HEK293 (cell line): ENCODE measurements around the gene TRMT44.
A peak's percentile ranks its signal among the peaks of the same experiment; 100 is the strongest.

ENCODE experiments used
- CTCF ChIA-PET: fragments of 350-600 bp; formaldehyde crosslinking; extraction: SDS; loops from one replicate; lab custom pipeline; 2021; ENCODE audit warnings: antibody characterized with exemption; lab: Yijun Ruan, JAX
- POLR2A ChIA-PET: fragments of 300-600 bp; formaldehyde crosslinking; extraction: SDS; loops from one replicate; lab custom pipeline; 2020; ENCODE audit warnings: antibody characterized with exemption, inconsistent platforms; lab: Yijun Ruan, JAX
- H3K27ac ChIP-seq: fragments of 200-500 bp; sonication (Bioruptor generic); 2 replicates; pipeline ENCODE4 v1.5.1; 2014; ENCODE audit warnings: low read depth, low read length, control low read depth, inconsistent platforms; ENCODE audit errors: extremely low read depth
- H3K36me3 ChIP-seq, 2 experiments: fragments of 200-500 bp in 1 of 2; sonication (Bioruptor generic) in 1 of 2; 1 replicate in 1 of 2; 2 replicates in 1 of 2; pipeline ENCODE4 v1.5.1; 2014 to 2017; ENCODE audit warnings: inconsistent platforms in 2 of 2, low read length in 2 of 2; ENCODE audit not compliant: control insufficient read depth in 2 of 2, insufficient read depth in 1 of 2
- H3K4me1 ChIP-seq: fragments of 200-500 bp; sonication (Bioruptor generic); 2 replicates; pipeline ENCODE4 v1.5.1; 2014; ENCODE audit warnings: mild to moderate bottlenecking, low read length, inconsistent platforms; ENCODE audit not compliant: control insufficient read depth, insufficient read depth
- H3K4me3 ChIP-seq: 2 replicates; pipeline ENCODE4 v1.5.1; 2011; ENCODE audit warnings: low read depth, mild to moderate bottlenecking, control low read depth, low read length, moderate library complexity
- H3K9me3 ChIP-seq: fragments of 200-500 bp; sonication (Bioruptor generic); 2 replicates; pipeline ENCODE4 v1.5.1; 2014; ENCODE audit warnings: low read depth, low read length, inconsistent platforms; ENCODE audit not compliant: control insufficient read depth, insufficient read depth
- ATF2 ChIP-seq: fragments of 450-650 bp; formaldehyde crosslinking; IDR thresholded peaks from 2 replicates; pipeline ENCODE4 v1.5.1; 2016; ENCODE audit warnings: missing biosample characterization, missing genetic modification characterization, low read depth
- EGR2 ChIP-seq: fragments of 450-650 bp; formaldehyde crosslinking; IDR thresholded peaks from 2 replicates; pipeline ENCODE4 v1.5.1; 2016; ENCODE audit warnings: low read depth, missing biosample characterization, missing genetic modification characterization
- HOXD13 ChIP-seq: sonication (generic); formaldehyde crosslinking; IDR thresholded peaks from 2 replicates; pipeline ENCODE4 v1.8.0; 2022; ENCODE audit warnings: missing genetic modification reagents, borderline replicate concordance
- KLF16 ChIP-seq: fragments of 450-650 bp; formaldehyde crosslinking; IDR thresholded peaks from 2 replicates; pipeline ENCODE4 v1.5.1; 2017; ENCODE audit warnings: missing biosample characterization, missing genetic modification characterization
- KLF7 ChIP-seq: fragments of 450-650 bp; formaldehyde crosslinking; IDR thresholded peaks from 2 replicates; pipeline ENCODE4 v1.5.1; 2016; ENCODE audit warnings: missing biosample characterization, missing genetic modification characterization, borderline replicate concordance
- OVOL3 ChIP-seq: fragments of 450-650 bp; formaldehyde crosslinking; IDR thresholded peaks from 2 replicates; pipeline ENCODE4 v1.5.1; 2016; ENCODE audit warnings: missing biosample characterization, missing genetic modification characterization
- ZBTB44 ChIP-seq: fragments of 450-650 bp; IDR thresholded peaks from 2 replicates; pipeline ENCODE4 v1.5.1; 2018; ENCODE audit warnings: missing biosample characterization, mild to moderate bottlenecking, missing genetic modification characterization
- ZEB2 ChIP-seq: fragments of 450-650 bp; formaldehyde crosslinking; IDR thresholded peaks from 2 replicates; pipeline ENCODE4 v1.5.1; 2016; ENCODE audit warnings: missing biosample characterization, missing genetic modification characterization
- ZFHX2 ChIP-seq: fragments of 450-650 bp; formaldehyde crosslinking; conservative IDR thresholded peaks from 2 replicates; pipeline ENCODE4 v1.5.1; 2016; ENCODE audit warnings: missing biosample characterization, missing genetic modification characterization
- ZFP37 ChIP-seq: fragments of 450-650 bp; formaldehyde crosslinking; IDR thresholded peaks from 2 replicates; pipeline ENCODE4 v1.5.1; 2016; ENCODE audit warnings: missing biosample characterization, missing genetic modification characterization
- ZIC2 ChIP-seq: fragments of 450-650 bp; formaldehyde crosslinking; IDR thresholded peaks from 2 replicates; pipeline ENCODE4 v1.5.1; 2016; ENCODE audit warnings: missing biosample characterization, missing genetic modification characterization
- ZNF24 ChIP-seq: fragments of 450-650 bp; formaldehyde crosslinking; IDR thresholded peaks from 2 replicates; pipeline ENCODE4 v1.5.1; 2016; ENCODE audit warnings: missing biosample characterization, missing genetic modification characterization
- ZNF302 ChIP-seq: fragments of 450-650 bp; formaldehyde crosslinking; IDR thresholded peaks from 2 replicates; pipeline ENCODE4 v1.5.1; 2016; ENCODE audit warnings: missing biosample characterization, missing genetic modification characterization, low read depth
- ZNF324 ChIP-seq: fragments of 450-650 bp; formaldehyde crosslinking; IDR thresholded peaks from 2 replicates; pipeline ENCODE4 v1.5.1; 2016; ENCODE audit warnings: missing biosample characterization, missing genetic modification characterization
- ZNF366 ChIP-seq: fragments of 450-650 bp; formaldehyde crosslinking; conservative IDR thresholded peaks from 2 replicates; pipeline ENCODE4 v1.5.1; 2016; ENCODE audit warnings: missing biosample characterization, missing genetic modification characterization
- ZNF48 ChIP-seq: fragments of 450-650 bp; formaldehyde crosslinking; IDR thresholded peaks from 2 replicates; pipeline ENCODE4 v1.5.1; 2016; ENCODE audit warnings: missing biosample characterization, missing genetic modification characterization
- ZNF580 ChIP-seq: fragments of 450-650 bp; formaldehyde crosslinking; IDR thresholded peaks from 2 replicates; pipeline ENCODE4 v1.5.1; 2016; ENCODE audit warnings: missing biosample characterization, missing genetic modification characterization
- ZNF707 ChIP-seq: fragments of 450-650 bp; formaldehyde crosslinking; IDR thresholded peaks from 2 replicates; pipeline ENCODE4 v1.5.1; 2016; ENCODE audit warnings: missing biosample characterization, missing genetic modification characterization
- TF ChIP-seq, protein P1 (sequence below): fragments of 450-650 bp; formaldehyde crosslinking; IDR thresholded peaks from 2 replicates; pipeline ENCODE4 v1.5.1; 2016; ENCODE audit warnings: missing biosample characterization, missing genetic modification characterization, borderline replicate concordance
- TF ChIP-seq, protein P2 (sequence below): fragments of 450-650 bp; formaldehyde crosslinking; IDR thresholded peaks from 2 replicates; pipeline ENCODE4 v1.5.1; 2017; ENCODE audit warnings: missing biosample characterization, missing genetic modification characterization

The TRMT44 gene

GRCh38 chr4:8502836-8503585 lies 62.4 kb downstream of the TRMT44 start:
- CTCF ChIA-PET, result no interaction called here
- Histone ChIP-seq H3K4me1 (no peaks in the 10 kb centered on the region; the same call in 1 of the 2 replicates), H3K4me3 (no peak overlapping the region), H3K9me3 (no peaks in the 10 kb centered on the region), H3K36me3 (no peaks in the 10 kb centered on the region), H3K27ac (no peak overlapping the region)
- TF ChIP-seq EGR2 (tag by site-specific recombination) (peak; percentile 81), ZIC2 (0 out of 2 replicates have a peak, but pooled peaks have one; percentile 33), ZFHX2 (tag by site-specific recombination) (peak; percentile 89), ZEB2 (no peak), ZNF48 (tag by site-specific recombination) (no peak), OVOL3 (no peak), ZNF580 (tag by site-specific recombination) (no peak), ZNF366 (no peak), ZNF24 (tag by site-specific recombination) (no peak), ZNF707 (tag by site-specific recombination) (no peak), ZNF324 (tag by site-specific recombination) (no peak), ZFP37 (no peak), ZNF302 (tag by site-specific recombination) (no peak)
- TF ChIP-seq, protein P1, sequence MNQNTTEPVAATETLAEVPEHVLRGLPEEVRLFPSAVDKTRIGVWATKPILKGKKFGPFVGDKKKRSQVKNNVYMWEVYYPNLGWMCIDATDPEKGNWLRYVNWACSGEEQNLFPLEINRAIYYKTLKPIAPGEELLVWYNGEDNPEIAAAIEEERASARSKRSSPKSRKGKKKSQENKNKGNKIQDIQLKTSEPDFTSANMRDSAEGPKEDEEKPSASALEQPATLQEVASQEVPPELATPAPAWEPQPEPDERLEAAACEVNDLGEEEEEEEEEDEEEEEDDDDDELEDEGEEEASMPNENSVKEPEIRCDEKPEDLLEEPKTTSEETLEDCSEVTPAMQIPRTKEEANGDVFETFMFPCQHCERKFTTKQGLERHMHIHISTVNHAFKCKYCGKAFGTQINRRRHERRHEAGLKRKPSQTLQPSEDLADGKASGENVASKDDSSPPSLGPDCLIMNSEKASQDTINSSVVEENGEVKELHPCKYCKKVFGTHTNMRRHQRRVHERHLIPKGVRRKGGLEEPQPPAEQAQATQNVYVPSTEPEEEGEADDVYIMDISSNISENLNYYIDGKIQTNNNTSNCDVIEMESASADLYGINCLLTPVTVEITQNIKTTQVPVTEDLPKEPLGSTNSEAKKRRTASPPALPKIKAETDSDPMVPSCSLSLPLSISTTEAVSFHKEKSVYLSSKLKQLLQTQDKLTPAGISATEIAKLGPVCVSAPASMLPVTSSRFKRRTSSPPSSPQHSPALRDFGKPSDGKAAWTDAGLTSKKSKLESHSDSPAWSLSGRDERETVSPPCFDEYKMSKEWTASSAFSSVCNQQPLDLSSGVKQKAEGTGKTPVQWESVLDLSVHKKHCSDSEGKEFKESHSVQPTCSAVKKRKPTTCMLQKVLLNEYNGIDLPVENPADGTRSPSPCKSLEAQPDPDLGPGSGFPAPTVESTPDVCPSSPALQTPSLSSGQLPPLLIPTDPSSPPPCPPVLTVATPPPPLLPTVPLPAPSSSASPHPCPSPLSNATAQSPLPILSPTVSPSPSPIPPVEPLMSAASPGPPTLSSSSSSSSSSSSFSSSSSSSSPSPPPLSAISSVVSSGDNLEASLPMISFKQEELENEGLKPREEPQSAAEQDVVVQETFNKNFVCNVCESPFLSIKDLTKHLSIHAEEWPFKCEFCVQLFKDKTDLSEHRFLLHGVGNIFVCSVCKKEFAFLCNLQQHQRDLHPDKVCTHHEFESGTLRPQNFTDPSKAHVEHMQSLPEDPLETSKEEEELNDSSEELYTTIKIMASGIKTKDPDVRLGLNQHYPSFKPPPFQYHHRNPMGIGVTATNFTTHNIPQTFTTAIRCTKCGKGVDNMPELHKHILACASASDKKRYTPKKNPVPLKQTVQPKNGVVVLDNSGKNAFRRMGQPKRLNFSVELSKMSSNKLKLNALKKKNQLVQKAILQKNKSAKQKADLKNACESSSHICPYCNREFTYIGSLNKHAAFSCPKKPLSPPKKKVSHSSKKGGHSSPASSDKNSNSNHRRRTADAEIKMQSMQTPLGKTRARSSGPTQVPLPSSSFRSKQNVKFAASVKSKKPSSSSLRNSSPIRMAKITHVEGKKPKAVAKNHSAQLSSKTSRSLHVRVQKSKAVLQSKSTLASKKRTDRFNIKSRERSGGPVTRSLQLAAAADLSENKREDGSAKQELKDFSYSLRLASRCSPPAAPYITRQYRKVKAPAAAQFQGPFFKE (tag by site-specific recombination), result no peak
- TF ChIP-seq, protein P2, sequence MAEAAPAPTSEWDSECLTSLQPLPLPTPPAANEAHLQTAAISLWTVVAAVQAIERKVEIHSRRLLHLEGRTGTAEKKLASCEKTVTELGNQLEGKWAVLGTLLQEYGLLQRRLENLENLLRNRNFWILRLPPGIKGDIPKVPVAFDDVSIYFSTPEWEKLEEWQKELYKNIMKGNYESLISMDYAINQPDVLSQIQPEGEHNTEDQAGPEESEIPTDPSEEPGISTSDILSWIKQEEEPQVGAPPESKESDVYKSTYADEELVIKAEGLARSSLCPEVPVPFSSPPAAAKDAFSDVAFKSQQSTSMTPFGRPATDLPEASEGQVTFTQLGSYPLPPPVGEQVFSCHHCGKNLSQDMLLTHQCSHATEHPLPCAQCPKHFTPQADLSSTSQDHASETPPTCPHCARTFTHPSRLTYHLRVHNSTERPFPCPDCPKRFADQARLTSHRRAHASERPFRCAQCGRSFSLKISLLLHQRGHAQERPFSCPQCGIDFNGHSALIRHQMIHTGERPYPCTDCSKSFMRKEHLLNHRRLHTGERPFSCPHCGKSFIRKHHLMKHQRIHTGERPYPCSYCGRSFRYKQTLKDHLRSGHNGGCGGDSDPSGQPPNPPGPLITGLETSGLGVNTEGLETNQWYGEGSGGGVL (tag by site-specific recombination), result 0 out of 2 replicates have a peak, but pooled peaks have one; percentile 15
- POLR2A ChIA-PET, result no interaction called here

GRCh38 chr4:8503801-8504200 lies 63.2 kb downstream of the TRMT44 start:
- H3K36me3 ChIP-seq, result no peaks in the 10 kb centered on the region
- no peaks in the 10 kb centered on the region for H3K9me3 ChIP-seq
- CTCF ChIA-PET, result interaction anchor here (0.9 kb wide), 1 partner anchor 35 kb away, joined by 5 read pairs; no protein-coding TSS in a partner anchor
- H3K4me3 ChIP-seq, result no peak overlapping the region
- H3K4me1 ChIP-seq, result no peaks in the 10 kb centered on the region; the same call in 1 of the 2 replicates
- H3K27ac ChIP-seq, result no peak overlapping the region
- POLR2A ChIA-PET, result no interaction called here
- no peak for TF ChIP-seq HOXD13
- TF ChIP-seq KLF7 (tag by site-specific recombination), result no peak
- no peak for TF ChIP-seq KLF16 (tag by site-specific recombination)
- TF ChIP-seq ZBTB44 (tag by site-specific recombination), result no peak
- TF ChIP-seq ZNF366, result no peak
- TF ChIP-seq ATF2 (tag by site-specific recombination), result no peak
